ENCODE results near the gene REEP3.
"Not testable (repeated sequence)": the region's sequence is repeated elsewhere in the genome, so short reads cannot be mapped to it uniquely, and the experiment has no call there.

REEP3 gene
- total RNA-seq = 26.1 to 34.1 reads per million in 2 donors

DNA sequence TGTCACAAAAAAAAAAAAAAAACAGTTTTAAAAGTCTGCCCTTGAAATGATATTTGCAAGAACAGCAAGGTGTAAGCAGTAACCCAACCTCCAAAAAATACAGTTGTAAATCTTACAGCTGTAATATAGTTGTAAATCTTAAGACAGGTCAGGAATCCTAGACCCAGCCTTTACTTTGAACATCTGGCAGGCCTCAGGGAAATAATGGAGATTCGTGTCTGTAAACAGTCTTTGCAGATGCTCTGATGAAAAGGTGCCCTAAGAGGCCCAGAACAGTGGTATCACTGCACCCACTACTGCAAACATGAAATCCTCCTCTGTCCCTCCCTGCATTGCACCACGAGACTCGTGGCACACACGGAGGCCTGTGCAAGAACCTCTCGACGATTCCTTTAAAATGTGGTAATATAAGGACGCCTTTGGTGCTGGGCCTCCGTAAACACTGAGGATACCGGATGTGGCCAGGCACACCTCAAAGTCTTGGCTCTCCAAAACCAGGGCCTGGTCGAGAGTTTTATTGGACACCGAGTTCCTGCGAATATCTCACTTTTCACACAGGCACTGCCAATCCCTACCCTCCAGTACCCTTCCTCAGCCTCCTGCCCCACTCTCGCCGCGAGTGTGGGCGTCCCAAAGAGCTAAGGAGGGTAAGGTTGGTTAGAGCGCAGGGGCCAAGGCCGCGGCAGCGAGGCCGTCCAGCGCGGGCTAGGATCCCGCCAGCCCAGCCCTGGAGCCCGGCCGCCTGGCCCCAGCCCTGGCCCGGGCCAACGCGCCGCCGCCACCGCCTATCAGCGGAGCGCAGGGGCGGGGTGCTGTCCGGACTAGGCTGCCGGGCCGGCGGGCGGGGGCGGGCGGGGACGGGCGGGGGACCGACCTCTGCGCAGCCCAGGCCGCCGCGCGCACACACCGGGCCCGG, at the start of gene REEP3:
REEP3 (plus strand) TSS at position 902 of the 916 bp plus-strand sequence. CDS start 145 bp downstream, outside the sequence.
- DNase-seq = peak; percentile 49

DNA sequence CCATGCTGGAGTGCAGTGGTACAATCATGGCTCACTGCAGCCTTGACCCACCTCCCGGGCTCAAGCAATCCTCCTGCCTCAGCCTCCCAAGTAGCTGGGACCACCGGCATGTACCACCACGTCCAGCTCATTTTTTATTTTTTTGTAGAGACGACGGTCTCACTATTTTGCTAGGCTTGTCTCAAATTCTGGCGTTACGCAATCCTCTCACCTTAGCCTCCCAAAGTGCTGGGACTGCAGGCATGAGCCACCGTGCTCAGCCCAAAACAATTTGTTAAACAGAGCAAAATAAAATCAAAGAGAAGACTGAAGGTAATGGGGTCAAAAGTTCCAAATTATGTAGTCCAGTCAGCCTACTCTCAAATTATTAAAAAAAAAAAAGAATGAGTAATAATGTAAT, 46.7 kb upstream of the REEP3 start:
- DNase-seq = no peak

DNA sequence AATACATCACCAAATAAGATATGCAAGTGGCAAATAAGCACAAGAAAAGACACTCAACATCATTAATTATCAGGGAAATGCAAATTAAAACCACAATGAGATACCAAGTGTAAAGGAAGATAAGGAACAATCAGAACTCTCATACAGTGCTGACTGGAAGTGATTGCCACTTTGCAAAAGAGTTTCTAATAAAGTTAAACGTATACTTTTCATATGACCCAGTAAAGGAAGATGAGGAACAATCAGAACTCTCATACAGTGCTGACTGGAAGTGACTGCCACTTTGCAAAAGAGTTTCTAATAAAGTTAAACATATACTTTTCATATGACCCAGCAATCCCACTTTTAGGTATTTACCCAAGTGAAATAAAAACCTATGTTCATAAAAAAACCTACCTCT, 43.3 kb upstream of the REEP3 start:
- no peak for DNase-seq

DNA sequence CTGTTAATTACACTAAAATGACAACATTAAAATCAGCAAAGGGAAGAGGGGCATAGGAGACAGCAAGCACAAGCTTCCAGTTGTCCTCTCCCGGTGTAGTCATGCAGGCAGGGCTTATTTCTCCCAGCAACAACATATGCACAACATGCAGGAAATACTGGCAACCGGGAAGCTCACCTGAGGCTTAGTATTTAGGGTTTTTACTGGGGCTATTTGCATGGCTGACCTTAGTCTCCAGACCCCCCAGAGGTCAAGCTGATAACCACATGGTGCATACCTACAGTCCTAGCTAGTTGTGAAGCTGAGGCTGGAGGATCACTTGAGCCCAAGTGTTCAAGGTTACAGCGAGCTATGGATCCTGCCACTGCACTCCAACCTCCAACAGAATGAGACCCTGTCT, 42.6 kb upstream of the REEP3 start:
- no peak for DNase-seq

- DNase-seq = no peak
Observed at GRCh38 chr10:63480237-63480636, 41.0 kb upstream of the REEP3 start.

GRCh38 chr10:63481815-63482421, 39.3 kb upstream of the REEP3 start:
- no peak for DNase-seq

- no peak for DNase-seq
Observed at GRCh38 chr10:63483983-63484382, 37.2 kb upstream of the REEP3 start.

GRCh38 chr10:63487990-63488389, 33.2 kb upstream of the REEP3 start:
- DNase-seq = no peak

- no peak for DNase-seq
Observed at GRCh38 chr10:63489838-63490237, 31.4 kb upstream of the REEP3 start.

- no peak for DNase-seq
Observed at GRCh38 chr10:63491588-63492316, 29.4 kb upstream of the REEP3 start.

DNA sequence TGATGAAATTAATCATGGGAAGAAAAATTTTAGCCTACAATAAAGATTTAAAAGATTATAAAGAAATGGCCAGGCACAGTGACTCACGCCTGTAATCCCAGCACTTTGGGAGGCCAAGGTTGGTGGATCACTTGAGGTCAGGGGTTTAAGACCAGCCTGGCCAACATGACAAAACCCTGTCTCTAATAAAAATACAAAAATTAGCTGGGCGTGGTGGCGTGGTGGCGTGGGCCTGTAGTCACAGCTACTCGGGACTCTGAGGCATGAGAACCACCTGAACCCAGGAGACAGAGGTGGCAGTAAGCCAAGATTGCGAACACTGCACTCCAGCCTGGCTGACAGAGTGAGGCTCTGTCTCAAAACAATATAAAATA, 28.9 kb upstream of the REEP3 start:
- DNase-seq = not testable (repeated sequence)

DNA sequence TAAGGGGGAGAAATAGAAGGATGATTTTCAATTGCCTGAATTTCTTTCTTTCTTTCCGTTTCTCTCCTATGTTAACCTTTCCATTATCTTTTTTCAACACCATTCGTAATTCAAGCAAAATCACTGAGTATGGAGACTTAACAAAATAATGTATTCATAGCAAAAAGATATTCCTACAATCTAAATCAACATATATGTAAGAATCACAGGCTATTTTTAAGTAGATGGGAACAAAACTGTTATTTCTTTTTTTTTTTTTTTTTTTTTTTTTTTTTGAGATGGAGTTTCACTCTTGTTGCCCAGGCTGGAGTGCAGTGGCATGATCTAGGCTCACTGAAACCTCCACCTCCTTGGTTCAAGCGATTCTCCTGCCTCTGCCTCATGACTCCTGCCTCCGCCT, 28.2 kb upstream of the REEP3 start:
- DNase-seq = no peak

DNA sequence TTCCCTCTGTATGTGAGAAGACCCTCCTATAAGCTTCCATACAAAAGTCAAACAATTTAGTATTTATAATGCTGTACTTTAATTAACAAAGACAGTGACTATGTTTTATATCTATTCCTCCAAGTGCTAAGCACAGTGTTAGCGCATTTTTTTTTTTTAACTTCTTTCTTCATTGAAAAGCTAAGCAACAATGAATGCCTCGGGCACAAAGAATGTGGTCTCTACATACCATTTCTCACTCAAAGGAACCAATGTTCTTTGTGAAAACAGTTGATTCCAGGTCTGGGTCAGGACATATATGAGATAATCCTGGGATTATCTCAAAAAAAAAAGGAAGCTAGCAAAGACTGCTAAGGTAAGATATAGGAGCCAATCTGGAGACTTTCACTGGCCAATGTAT, 26.2 kb upstream of the REEP3 start:
- DNase-seq = no peak

- no peak for DNase-seq
Observed at GRCh38 chr10:63496561-63496960, 24.6 kb upstream of the REEP3 start.

DNA sequence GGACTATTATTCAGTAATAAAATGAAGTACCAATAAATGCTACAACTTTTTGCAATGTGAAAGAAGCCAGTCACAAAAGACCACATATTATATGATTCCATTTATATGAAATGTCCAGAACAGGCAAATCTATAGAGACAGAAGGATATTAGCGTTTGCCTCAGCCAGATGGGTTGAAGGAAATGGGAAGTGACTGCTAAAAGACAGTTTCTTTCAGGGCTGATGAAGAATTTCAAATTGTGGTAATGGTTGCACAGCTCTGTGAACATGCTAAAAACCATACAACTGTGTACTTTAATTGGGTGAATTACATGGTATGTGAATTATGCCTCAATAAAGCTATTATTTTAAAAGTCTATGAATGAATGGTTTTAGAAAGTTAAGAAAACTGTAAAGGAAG, 23.9 kb upstream of the REEP3 start:
- no peak for DNase-seq

- no peak for DNase-seq
Observed at GRCh38 chr10:63498665-63499064, 22.5 kb upstream of the REEP3 start.

GRCh38 chr10:63500551-63500950, 20.6 kb upstream of the REEP3 start:
- DNase-seq = not testable (repeated sequence)

DNA sequence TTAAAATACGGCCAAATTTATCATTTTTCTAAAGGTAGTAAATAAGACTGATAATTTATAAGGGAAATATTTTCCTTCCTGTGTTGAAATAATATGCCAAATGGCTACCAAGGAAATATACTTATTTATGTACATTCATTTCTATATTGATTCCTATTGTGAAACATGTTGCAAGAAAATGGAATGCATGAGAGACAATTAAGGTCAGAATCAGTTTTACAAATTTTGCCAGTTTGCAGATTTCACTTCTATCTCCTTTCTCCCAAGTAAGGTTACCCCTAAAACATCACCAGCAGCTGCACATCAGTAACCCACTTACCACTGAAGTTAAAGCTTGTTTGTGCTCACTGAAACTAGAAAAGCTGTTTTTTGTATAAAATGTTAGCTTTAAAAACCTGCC, 19.2 kb upstream of the REEP3 start:
- DNase-seq = no peak

GRCh38 chr10:63502832-63503231, 18.4 kb upstream of the REEP3 start:
- no peak for DNase-seq

DNA sequence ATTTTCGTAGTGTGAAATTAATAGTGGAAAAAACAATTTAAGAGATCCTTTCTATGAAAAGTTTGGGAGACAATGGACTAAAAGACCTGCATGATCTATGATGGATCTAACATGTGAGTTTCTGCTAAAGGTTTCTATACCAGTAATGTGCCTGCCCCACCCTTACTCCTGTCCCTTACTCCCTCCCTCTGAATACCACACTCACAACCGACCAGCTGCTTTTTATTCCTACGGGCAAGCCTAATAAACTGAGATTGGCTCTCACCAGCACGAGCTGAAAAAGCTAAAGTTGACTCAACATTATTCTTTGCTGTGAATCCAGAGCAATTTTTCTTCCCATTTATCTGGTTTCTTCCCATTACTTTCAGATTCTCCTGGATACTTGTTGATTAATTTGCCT, 17.8 kb upstream of the REEP3 start:
- no peak for DNase-seq

- no peak for DNase-seq
Observed at GRCh38 chr10:63504145-63504881, 16.9 kb upstream of the REEP3 start.

GRCh38 chr10:63505562-63505961, 15.6 kb upstream of the REEP3 start:
- no peak for DNase-seq

- DNase-seq = no peak
Observed at GRCh38 chr10:63506554-63506953, 14.6 kb upstream of the REEP3 start.
